ENCODE measurements around the gene CSNK1A1.

- TF ChIP-seq MXI1 (IDR thresholded peaks at IDR 0.05; ENCODE audit: low read depth, low read length) = no peak
- TF ChIP-seq PBX3 (IDR thresholded peaks at IDR 0.05) = no peak
- no peak for TF ChIP-seq CTCF (IDR thresholded peaks at IDR 0.05)
- TF ChIP-seq GATA2 (CRISPR knock-in tag; IDR thresholded peaks at IDR 0.05) = no peak
- TF ChIP-seq EP300 (IDR thresholded peaks at IDR 0.05; ENCODE audit: borderline replicate concordance in 1 of 2, low read depth in 1 of 2, low read length in 1 of 2) = no peak
- TF ChIP-seq CHD2 (IDR thresholded peaks at IDR 0.05; ENCODE audit: low read length, partially characterized antibody) = no peak
- TF ChIP-seq RAD21 (IDR thresholded peaks at IDR 0.05; ENCODE audit: low read length) = no peak
- TF ChIP-seq, protein P1, sequence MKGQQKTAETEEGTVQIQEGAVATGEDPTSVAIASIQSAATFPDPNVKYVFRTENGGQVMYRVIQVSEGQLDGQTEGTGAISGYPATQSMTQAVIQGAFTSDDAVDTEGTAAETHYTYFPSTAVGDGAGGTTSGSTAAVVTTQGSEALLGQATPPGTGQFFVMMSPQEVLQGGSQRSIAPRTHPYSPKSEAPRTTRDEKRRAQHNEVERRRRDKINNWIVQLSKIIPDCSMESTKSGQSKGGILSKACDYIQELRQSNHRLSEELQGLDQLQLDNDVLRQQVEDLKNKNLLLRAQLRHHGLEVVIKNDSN (IDR thresholded peaks at IDR 0.05; ENCODE audit: borderline replicate concordance, low read depth) = no peak
- no peak for TF ChIP-seq POLR2AphosphoS5 (IDR thresholded peaks at IDR 0.05; ENCODE audit: low read depth, low read length)
- TF ChIP-seq, protein P2, sequence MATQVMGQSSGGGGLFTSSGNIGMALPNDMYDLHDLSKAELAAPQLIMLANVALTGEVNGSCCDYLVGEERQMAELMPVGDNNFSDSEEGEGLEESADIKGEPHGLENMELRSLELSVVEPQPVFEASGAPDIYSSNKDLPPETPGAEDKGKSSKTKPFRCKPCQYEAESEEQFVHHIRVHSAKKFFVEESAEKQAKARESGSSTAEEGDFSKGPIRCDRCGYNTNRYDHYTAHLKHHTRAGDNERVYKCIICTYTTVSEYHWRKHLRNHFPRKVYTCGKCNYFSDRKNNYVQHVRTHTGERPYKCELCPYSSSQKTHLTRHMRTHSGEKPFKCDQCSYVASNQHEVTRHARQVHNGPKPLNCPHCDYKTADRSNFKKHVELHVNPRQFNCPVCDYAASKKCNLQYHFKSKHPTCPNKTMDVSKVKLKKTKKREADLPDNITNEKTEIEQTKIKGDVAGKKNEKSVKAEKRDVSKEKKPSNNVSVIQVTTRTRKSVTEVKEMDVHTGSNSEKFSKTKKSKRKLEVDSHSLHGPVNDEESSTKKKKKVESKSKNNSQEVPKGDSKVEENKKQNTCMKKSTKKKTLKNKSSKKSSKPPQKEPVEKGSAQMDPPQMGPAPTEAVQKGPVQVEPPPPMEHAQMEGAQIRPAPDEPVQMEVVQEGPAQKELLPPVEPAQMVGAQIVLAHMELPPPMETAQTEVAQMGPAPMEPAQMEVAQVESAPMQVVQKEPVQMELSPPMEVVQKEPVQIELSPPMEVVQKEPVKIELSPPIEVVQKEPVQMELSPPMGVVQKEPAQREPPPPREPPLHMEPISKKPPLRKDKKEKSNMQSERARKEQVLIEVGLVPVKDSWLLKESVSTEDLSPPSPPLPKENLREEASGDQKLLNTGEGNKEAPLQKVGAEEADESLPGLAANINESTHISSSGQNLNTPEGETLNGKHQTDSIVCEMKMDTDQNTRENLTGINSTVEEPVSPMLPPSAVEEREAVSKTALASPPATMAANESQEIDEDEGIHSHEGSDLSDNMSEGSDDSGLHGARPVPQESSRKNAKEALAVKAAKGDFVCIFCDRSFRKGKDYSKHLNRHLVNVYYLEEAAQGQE (IDR thresholded peaks at IDR 0.05; ENCODE audit: low read depth, low read length) = no peak
- no peak for TF ChIP-seq EZH2phosphoT487 (IDR thresholded peaks at IDR 0.05; ENCODE audit: borderline replicate concordance, low read depth)
- no peak for TF ChIP-seq SMC3 (IDR thresholded peaks at IDR 0.05; ENCODE audit: low read depth, low read length)
Observed at GRCh38 chr5:149521739-149522685, 29.2 kb downstream of the CSNK1A1 start.

Data from SK-N-SH (cell line).